G401 (cell line): ENCODE results near the gene TEKTIP1. TPM values are rescaled to one million over a fixed set of nuclear protein-coding genes. Genes with fewer than 3 reads are reported as not detected.
"Not testable (repeated sequence)": the region's sequence is repeated elsewhere in the genome, so short reads cannot be mapped to it uniquely, and the experiment has no call there.

Experiments used
- DNase-seq: peaks from one replicate; pipeline ENCODE4 v3.0.0-alpha.2; 2015; ENCODE audit warnings: low spot score
- in situ Hi-C: cut with HindIII; loops from 2 replicates; pipeline ENCODE4 v1.10.0; 2016; ENCODE audit warnings: low sequenced_read_pairs, mixed read lengths
- total RNA-seq: library from RNA; depleted of rRNA; stranded (reverse); fragments of >200 nt; shearing (Covaris generic); gene quantifications from 2 replicates; pipeline ENCODE4 v1.2.3, GENCODE V29; 2014

Gene TEKTIP1
- total RNA-seq, 1 experiment from 2014 or later: not detected

DNA sequence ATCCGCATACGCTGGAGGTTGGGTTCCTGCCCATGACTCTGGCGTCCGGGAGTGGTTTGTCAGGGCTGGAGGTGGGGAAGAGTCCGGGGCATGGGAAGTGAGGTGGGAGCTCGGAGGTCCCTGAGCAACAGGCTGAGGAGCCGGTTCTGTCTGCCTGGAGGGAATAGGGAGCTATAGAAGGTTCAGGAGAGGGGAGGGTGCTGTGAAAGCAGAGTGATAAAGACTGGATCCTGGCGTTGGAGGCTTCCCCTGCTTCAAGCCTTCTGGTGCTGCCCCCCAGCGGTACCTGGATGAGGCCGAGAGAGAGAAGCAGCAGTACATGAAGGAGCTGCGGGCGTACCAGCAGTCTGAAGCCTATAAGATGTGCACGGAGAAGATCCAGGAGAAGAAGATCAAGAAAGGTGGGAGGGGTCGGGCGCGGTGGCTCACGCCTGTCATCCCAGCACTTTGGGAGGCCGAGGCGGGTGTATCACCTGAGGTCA is 36.3 kb downstream of the TEKTIP1 start:
- peak; percentile 57 for DNase-seq
- in situ Hi-C loops: loop anchor here (5.0 kb wide), 1 partner anchor 47 kb away; no protein-coding TSS in a partner anchor

DNA sequence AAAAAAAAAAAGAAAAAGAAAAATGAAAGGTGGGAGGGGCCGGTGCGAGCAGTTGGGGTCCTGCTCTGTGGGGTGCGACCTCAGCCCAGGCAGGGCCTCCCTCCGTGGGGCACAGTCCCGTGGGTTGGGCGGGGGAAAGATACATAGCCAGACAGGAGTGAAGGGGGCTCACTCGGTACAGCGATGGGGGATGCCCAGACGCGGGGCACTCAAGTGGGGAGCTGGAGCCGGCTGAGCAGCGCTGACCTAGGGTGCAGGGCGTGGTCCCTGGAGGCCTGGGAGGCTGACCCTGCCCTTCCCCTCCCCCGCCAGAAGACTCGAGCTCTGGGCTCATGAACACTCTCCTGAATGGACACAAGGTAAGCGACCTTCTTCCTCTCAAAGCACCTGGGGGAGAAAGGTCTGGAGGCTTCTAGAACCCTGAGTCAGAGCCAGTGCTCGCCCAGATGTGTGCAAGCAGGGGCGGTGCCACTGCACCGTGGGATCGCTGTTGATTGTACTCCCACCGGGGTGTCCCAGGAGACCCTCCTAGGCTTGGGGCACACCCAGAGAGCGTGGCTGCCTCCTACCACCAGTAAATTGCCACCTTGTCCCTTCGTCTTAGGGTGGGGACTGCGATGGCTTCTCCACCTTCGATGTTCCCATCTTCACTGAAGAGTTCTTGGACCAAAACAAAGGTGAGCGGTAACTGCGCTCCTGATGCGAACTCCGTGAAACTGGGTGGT is 37.1 kb downstream of the TEKTIP1 start:
- DNase-seq: no peak
- in situ Hi-C loops: loop anchor here (5.0 kb wide), 1 partner anchor 46 kb away; no protein-coding TSS in a partner anchor

DNA sequence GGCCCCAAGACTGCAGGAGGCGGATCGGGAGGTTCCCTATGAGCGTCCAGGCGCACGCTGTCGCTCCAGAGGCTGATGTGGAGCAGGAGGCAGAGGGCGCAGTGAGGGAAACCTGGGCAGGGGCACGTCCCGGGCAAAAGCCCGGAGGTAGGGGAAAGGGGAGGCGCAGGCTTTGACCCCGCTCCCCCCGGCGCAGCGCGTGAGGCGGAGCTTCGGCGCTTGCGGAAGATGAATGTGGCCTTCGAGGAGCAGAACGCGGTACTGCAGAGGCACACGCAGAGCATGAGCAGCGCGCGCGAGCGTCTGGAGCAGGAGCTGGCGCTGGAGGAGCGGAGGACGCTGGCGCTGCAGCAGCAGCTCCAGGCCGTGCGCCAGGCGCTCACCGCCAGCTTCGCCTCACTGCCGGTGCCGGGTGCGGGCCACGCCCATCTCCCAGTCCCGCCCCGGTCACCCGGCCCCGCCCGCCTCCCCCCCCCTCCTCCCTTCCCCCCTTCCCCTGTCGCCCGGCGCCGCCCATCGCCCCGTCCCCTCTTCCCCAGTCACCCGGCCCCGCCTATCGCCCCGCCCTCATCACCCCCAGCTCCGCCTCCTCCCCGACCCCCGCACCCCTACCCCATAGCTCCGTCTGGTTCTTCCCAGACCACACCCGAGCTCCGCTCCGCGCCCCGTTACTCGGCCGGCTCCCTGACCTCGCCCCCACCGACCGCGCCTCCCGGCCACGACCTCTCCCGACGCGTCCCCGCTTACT is 37.9 kb downstream of the TEKTIP1 start:
- DNase-seq: no peak
- in situ Hi-C loops: loop anchor here (5.0 kb wide), 1 partner anchor 45 kb away; no protein-coding TSS in a partner anchor

DNA sequence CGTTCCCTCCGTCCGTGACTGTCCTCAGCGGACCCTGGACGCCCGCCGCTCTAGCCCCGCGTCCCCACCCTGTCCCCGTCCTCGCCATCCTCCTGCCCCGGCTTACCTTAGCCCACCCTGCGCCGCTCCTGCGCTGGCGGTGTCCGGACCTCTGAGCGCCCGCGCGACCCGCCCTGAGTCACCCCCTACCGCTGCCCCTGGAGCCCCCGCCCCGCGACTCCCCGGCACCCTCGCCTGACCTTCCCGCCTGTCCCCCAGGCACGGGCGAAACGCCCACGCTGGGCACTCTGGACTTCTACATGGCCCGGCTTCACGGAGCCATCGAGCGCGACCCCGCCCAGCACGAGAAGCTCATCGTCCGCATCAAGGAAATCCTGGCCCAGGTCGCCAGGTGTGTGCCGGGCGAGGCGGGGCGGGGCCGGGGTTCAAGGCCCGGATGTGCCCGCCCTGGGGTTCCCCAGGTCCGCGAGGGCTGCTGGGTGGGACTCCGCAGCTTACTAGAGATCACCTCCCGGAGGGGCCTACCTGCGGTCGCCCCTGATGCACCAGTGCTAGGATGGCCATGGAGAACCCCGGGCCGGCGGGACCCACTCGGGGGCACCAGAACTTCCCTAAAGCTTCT is 38.9 kb downstream of the TEKTIP1 start:
- no peak for DNase-seq
- in situ Hi-C loops: loop anchor here (5.0 kb wide), 1 partner anchor 44 kb away; no protein-coding TSS in a partner anchor

DNA sequence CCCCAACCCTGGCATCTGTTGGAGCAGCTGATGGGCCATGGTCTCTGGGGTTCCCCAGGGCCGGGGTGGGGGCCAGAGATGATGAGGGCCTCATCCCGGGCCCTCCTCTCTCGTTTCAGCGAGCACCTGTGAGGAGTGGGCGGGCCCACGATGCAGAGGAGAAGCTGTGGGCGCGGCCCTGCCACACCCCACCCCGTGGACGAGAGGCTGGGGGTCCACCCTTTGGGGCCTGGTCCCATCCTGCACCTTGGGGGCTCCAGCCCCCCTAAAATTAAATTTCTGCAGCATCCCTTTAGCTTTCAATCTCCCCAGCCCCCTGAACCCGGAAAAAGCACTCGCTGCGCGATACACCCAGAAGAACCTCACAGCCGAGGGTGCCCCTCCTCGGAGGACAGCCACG is 39.4 kb downstream of the TEKTIP1 start:
- no peak for DNase-seq
- in situ Hi-C loops: loop anchor here (5.0 kb wide), 1 partner anchor 44 kb away; no protein-coding TSS in a partner anchor

DNA sequence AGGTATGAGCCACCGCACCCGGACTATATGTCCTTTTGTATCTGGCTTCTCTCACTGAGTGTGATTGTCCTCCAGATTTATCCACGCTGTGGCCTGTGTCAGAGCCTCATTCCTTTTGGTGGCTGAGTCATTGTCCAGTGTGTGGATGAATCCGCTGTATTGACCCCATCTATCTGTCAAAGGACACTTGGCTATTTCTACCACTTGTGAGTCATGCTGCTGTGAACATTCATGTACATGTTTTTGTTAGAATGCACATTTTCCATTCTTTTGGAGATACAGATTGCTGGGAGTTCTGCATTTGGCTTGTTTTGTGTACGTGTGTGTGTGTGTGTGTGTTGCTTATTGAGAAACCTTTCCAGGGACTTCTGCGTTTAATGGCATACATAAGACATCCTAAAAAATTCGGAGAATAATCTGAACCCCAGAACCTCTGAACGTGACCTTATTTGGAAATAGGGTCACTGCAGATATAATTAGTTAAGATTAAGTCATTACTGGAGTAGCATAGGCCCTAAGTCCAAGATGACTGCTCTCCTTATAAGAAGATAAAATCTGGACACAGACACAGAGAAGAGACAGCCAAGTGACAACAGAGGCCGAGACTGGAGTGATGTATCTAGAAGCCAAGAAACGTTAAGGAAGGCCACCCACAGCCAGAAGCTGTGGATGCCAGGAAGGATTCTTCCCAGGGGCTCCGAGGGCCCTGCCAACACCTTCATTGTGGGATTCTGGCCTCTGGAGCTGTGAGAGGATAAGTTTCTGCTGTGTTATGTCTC is 41.4 kb downstream of the TEKTIP1 start:
- no peak for DNase-seq
- in situ Hi-C loops: no loop called here

DNA sequence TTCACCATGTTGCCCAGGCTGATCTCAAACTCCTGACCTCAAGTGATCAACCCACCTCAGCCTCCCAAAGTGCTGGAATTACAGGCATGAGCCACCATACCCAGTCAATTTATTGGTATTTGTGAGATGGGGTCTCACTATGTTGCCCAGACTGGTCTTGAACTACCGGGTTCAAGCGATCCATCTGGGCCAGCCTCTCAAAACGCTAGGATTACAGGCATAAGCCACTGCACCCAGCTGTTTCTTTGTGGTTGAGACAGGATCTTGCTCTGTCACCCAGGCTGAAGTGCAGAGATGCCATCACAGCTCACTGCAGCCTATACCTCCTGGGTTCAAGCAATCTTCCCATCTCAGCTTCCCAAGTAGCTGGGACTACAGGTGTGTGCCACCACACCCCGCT is 42.8 kb downstream of the TEKTIP1 start:
- in situ Hi-C loops, DNase-seq: not testable (repeated sequence)

DNA sequence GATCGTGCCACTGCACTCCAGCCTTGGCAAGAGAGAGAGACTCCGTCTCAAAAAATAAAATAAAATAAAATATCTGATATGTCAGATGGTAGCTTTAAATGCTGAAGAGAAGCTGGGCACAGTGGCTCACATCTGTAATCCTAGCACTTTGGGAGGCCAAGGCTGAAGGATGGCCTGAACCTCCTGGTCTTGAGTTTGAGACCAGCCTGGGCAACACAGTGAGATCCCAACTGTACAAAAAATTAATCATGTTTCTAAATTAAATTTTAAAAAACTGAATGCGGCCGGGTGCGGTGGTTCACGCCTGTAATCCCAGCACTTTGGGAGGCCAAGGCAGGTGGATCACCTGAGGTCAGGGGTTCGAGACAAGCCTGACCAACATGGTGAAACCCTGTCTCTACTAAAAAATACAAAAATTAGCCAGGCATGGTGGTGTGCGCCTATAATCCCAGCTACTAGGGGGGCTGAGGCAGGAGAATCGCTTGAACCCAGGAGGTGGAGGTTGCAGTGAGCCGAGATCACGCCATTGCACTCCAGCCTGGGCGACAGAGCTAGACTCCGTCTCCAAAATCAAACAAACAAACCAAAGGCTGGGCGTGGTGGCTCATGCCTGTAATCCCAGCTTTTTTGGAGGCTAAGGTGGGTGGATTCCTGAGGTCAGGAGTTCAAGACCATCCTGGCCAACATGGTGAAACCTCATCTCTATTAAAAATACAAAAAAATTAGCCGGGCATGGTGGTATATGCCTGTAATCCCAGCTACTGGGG is 45.2 kb downstream of the TEKTIP1 start:
- DNase-seq, in situ Hi-C loops: not testable (repeated sequence)

DNA sequence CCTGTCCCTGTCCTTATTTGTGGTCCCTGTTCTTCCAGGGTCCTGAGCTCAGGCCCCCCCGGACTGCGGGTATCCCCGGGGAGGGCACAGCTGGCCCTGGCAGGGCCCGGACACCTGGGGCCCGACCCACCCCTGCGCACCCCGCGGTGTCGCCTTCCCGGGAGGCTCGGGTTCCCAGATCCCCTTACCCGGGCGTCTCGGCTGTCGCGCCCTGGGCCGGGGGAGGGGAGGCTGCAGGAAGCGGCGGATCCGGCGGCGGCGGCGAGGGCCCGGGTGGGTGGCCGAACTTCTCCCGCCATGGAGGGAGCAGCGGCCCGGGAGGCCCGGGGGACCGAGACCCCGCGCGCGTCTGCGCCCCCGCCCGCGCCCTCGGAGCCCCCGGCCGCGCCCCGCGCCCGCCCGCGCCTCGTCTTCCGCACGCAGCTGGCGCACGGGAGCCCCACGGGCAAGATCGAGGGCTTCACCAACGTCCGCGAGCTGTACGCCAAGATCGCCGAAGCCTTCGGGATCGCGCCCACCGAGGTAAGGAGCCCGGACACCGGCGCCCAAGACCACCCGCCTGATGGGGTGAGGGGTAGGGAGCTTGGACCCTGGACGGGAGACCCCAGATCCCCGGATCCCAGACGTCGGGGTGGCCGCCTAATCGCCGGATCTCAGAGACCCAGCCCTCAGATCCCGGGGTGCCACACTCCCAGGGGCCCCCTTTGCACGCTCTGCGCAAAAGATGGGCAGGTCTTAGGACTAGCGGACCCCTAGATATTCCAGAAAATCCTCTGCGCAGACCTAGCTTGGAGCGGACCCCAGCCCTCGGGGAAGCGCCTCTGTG is 46.5 kb downstream of the TEKTIP1 start, which contains the start of gene GIPC3:
Gene GIPC3 (plus strand): TSS at position 178 of the 826 bp plus-strand sequence. CDS start 120 bp downstream, at position 298.
- in situ Hi-C loops: no loop called here
- DNase-seq: no peak

DNA sequence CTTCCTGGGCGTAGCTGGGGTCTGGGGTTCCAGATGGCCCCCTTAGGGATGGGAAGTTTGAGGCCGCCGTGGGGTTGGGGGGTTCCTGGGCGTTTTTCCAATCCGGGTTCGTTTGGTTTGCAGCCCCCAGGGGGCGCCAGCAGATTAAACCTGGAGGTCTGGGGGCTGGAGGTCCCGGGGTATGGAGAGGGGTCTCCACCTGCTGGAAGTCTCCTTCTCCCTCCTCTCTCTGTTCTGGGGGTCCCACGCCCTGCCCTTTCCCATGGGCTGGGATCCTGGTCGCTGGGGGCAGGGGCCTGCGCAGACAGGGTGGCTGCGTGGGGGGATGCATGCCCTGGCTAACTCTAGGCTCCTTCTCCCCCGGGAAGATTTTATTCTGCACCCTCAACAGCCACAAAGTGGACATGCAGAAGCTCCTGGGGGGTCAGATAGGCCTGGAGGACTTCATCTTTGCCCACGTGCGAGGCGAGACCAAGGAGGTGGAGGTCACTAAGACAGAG is 47.2 kb downstream of the TEKTIP1 start:
- in situ Hi-C loops: no loop called here
- DNase-seq: no peak

DNA sequence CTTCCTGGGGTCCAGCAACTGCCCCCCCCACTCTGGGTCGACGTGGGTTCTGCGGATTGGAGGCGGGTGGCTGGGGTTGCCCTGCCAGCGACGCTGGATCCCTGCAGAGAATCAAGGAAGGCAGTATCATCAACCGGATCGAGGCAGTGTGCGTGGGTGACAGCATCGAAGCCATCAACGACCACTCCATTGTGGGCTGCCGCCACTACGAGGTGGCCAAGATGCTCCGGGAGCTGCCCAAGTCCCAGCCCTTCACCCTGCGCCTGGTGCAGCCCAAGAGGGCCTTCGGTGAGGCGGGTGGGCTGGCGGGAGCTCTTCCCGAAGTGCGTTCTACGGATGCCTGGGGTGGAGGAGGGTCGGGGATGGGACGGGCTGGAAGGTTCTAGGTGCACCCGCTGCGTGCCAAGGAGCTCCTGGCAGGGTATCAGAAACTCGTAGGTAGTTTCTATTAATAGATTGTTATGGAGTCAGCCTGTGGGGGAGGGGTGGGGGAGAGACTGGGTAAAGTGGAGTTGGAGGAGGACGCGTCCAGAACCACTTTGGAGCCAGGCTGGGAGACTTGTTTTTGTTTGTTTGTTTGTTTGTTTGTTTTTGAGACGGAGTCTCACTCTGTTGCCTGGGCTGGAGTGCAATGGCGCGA is 47.9 kb downstream of the TEKTIP1 start:
- in situ Hi-C loops: no loop called here
- no peak for DNase-seq

DNA sequence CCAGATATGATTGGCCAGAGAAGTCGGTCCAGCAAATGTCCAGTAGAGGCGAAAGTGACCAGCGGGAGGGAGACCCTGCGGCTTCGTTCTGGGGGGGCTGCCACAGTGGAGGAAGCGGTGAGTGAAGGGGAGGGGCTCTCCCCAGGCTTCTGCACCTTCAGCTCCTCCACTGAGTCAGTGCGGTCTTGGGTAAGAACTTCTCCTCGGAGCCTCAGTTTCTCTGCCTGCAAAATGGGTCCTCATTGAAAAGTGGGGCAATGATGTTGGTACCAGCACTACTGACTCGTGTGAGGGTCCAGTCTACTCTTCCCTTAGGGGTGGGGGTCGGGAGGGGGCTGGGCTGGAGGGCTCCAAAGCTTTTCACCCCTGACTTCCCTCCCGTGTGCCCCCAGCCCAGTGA is 50.5 kb downstream of the TEKTIP1 start:
- DNase-seq: no peak
- in situ Hi-C loops: no loop called here

DNA sequence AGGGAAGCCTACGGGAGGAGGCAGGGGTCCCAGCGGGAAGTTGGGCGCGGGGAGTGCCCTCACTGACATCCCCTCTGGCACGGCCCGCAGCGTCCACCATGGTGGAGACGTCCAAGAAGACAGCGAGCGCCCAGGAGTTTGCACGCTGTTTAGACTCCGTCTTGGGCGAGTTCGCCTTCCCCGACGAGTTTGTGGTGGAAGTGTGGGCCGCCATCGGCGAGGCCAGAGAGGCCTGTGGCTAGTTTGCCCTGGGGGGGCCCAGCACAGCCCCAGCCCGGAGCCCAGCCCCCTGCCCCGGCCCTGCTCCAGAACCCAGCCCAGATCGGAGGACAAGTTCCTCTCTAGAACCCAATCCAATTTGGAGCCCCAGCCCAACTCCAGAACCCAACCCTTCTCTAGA is 51.0 kb downstream of the TEKTIP1 start:
- DNase-seq: no peak
- in situ Hi-C loops: no loop called here

DNA sequence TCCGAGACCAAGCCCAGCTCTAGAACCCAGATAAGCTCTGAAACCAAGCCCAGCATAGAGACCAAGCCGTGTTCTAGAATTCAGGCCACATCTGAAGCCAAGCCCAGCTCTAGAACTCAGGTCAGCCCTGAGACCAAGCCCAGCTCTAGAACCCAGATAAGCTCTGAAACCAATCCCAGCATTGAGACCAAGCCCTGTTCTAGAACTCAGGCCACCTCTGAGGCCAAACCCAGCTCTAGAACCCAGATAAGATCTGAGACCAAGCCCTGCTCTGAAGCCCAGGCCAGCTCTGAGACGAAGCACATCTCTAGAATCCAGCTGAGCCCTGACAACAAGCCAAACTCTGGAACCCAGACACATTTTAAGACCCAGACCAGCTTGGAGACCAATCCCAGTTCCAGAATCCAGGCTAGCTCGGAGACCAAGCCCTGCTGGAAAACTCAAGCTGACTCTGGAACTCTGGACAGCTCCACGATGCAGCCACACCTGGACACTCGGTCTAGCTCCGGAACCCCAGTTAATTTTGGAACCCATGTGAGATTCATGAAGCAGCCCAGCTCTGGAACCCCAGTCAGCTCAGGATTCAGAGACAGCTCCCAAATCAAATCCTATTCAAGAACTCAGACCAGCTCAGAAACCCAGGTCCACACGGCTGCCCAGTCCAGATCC is 52.2 kb downstream of the TEKTIP1 start:
- DNase-seq: no peak
- in situ Hi-C loops: no loop called here

DNA sequence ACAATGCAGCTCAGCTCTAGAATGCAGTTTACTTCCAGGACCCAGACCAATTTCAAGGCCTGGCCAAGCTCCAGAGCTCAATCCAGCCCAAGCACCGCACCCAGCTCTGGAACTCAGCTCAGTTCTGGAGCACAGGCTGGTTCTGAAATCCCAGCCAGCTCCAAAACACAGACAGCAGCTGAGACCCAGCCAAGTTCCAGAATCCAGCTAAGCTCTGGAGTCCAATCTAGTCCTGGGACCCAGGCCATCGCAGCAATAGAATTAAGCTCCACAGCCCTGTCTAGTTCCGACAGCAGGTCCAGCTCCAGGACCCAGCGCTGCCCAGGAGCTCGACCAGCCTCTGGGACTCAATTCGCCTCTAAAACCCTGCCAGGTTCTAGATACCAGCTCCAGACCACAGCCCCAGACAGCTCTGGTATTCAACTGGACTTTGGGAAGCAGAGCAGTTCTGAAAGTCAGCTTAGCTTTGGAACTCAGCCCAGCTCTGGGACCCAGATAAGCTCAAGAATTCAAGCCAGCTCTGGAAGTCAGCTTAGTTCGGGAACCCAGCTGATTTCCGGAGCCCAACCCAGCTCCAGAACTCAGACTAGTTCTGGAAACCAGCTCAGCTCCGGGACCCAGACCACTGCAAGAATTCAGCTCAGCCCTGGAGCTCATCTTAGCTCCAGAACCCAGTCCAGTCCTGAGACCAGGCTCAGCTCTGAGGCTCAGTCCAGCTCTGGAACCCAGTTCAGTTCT is 53.1 kb downstream of the TEKTIP1 start:
- in situ Hi-C loops: no loop called here
- DNase-seq: no peak

DNA sequence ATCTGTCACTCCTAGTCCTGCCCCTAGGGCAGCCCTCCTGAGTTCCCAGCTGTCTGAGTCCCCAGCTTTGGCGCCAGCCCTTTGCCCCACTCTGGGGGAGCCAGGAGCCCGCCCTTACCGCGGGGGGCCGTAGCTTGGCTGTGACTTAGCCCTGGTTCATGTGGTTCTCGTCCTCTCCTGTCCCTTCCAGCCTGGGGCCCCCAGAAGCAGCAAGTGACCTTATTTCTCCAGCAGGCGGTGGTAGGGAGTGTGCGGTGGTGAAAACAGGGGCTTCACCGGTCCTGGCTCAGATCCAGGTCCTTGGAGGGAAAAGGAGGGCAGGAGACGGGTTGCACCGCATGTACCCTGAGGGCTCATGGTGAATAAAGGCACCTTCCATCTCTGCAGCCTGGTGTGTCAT is 54.2 kb downstream of the TEKTIP1 start:
- DNase-seq: no peak
- in situ Hi-C loops: no loop called here
